BLaER1 treated with 17β-estradiol and CSF1 and Interleukin-3, amounts not matched to agents 10 nM and 100 nM (cell line): ENCODE measurements around the gene SORCS2.

Experiments
- H3K27ac ChIP-seq, 11 experiments: shearing (Covaris generic); formaldehyde crosslinking; 2 replicates each; pipeline ENCODE4 v1.8.1; 2022
- H3K27me3 ChIP-seq, 11 experiments: shearing (Covaris generic); formaldehyde crosslinking; 2 replicates each; pipeline ENCODE4 v1.8.1; 2022
- H3K36me3 ChIP-seq, 11 experiments: shearing (Covaris generic); formaldehyde crosslinking; 2 replicates each; pipeline ENCODE4 v1.8.1; 2022
- H3K4me1 ChIP-seq, 10 experiments: shearing (Covaris generic); formaldehyde crosslinking; 2 replicates each; pipeline ENCODE4 v1.8.1; 2022
- H3K4me2 ChIP-seq, 11 experiments: shearing (Covaris generic); formaldehyde crosslinking; 2 replicates each; pipeline ENCODE4 v1.8.1; 2022
- H3K4me3 ChIP-seq, 10 experiments: shearing (Covaris generic); formaldehyde crosslinking; 2 replicates each; pipeline ENCODE4 v1.8.1; 2022
- H3K9ac ChIP-seq, 11 experiments: shearing (Covaris generic); formaldehyde crosslinking; 2 replicates each; pipeline ENCODE4 v1.8.1; 2022
- H3K9me3 ChIP-seq, 11 experiments: shearing (Covaris generic); formaldehyde crosslinking; replicated peaks in 1 of 11; 2 replicates each; pipeline ENCODE4 v1.8.1; 2022
- H4K20me1 ChIP-seq, 11 experiments: shearing (Covaris generic); formaldehyde crosslinking; 2 replicates each; pipeline ENCODE4 v1.8.1; 2022
- Cebpa-rat ChIP-seq, 11 experiments: shearing (Covaris generic); IDR thresholded peaks; 2 replicates each; pipeline ENCODE4 v1.8.1; 2022

Gene SORCS2

GRCh38 chr4:7427831-7428260 is 235.5 kb downstream of the SORCS2 start:
- Histone ChIP-seq H3K4me1 (peaks cover 7 to 86% (median 46%) of the 10 kb centered on the region in 10 experiments; a peak in 19 of 20 replicates), H3K9me3 (no peaks in the 10 kb centered on the region), H3K27me3 (no peaks in the 10 kb centered on the region), H3K36me3 (no peaks in the 10 kb centered on the region), H3K9ac (no peak overlapping the region), H4K20me1 (peaks cover 0 to 27% (median 0%) of the 10 kb centered on the region in 11 experiments; a peak in 1 of 22 replicates), H3K4me3 (no peak overlapping the region), H3K4me2 (no peak overlapping the region), H3K27ac (no peak overlapping the region)
- TF ChIP-seq Cebpa-rat (IDR thresholded peaks at IDR 0.05) = no peak

- no peak overlapping the region for H3K4me3 ChIP-seq
- H4K20me1 ChIP-seq = peaks cover 0 to 29% (median 0%) of the 10 kb centered on the region in 11 experiments; a peak in 2 of 22 replicates
- no peaks in the 10 kb centered on the region for H3K36me3 ChIP-seq
- TF ChIP-seq Cebpa-rat (IDR thresholded peaks at IDR 0.05) = no peak
- no peaks in the 10 kb centered on the region for H3K9me3 ChIP-seq
- no peak overlapping the region for H3K9ac ChIP-seq
- no peaks in the 10 kb centered on the region for H3K27me3 ChIP-seq
- H3K4me2 ChIP-seq = no peak overlapping the region
- H3K4me1 ChIP-seq = peaks cover 7 to 89% (median 50%) of the 10 kb centered on the region in 10 experiments; a peak in 19 of 20 replicates
- H3K27ac ChIP-seq = no peak overlapping the region
Observed at GRCh38 chr4:7428261-7429068, 236.1 kb downstream of the SORCS2 start.

GRCh38 chr4:7429069-7429416 is 236.7 kb downstream of the SORCS2 start:
- Histone ChIP-seq H3K36me3 (no peaks in the 10 kb centered on the region), H3K27me3 (no peaks in the 10 kb centered on the region), H3K4me3 (no peak overlapping the region), H4K20me1 (peaks cover 0 to 29% (median 0%) of the 10 kb centered on the region in 11 experiments; a peak in 4 of 22 replicates), H3K4me1 (peaks cover 7 to 93% (median 55%) of the 10 kb centered on the region in 10 experiments; a peak in 19 of 20 replicates), H3K9ac (no peak overlapping the region), H3K27ac (no peak overlapping the region), H3K4me2 (peak overlapping the region in 3 of 11 experiments; percentile 55 to 67 (median 59); a peak in 4 of 22 replicates), H3K9me3 (no peaks in the 10 kb centered on the region)
- TF ChIP-seq Cebpa-rat (IDR thresholded peaks at IDR 0.05) = no peak

- Histone ChIP-seq H3K4me2 (peak overlapping the region; percentile 16 to 67 (median 41); a peak in 17 of 22 replicates), H3K4me1 (peaks cover 10 to 97% (median 60%) of the 10 kb centered on the region in 10 experiments; a peak in 19 of 20 replicates), H3K36me3 (no peaks in the 10 kb centered on the region), H3K9ac (0 out of 22 replicates have a peak overlapping the region, but pooled peaks of 1 of the 11 experiments have one; percentile 18), H4K20me1 (peaks cover 0 to 35% (median 0%) of the 10 kb centered on the region in 11 experiments; a peak in 4 of 22 replicates), H3K27me3 (no peaks in the 10 kb centered on the region), H3K27ac (no peak overlapping the region), H3K9me3 (no peaks in the 10 kb centered on the region), H3K4me3 (no peak overlapping the region)
- no peak for TF ChIP-seq Cebpa-rat (IDR thresholded peaks at IDR 0.05)
Observed at GRCh38 chr4:7429601-7430078, 237.3 kb downstream of the SORCS2 start.

GRCh38 chr4:7430368-7430964 is 238.1 kb downstream of the SORCS2 start:
- peaks cover 0 to 35% (median 0%) of the 10 kb centered on the region in 11 experiments; a peak in 4 of 22 replicates for H4K20me1 ChIP-seq
- peaks cover 18 to 98% (median 68%) of the 10 kb centered on the region in 10 experiments; a peak in 19 of 20 replicates for H3K4me1 ChIP-seq
- no peak overlapping the region for H3K27ac ChIP-seq
- no peak overlapping the region for H3K4me3 ChIP-seq
- H3K27me3 ChIP-seq = no peaks in the 10 kb centered on the region
- H3K4me2 ChIP-seq = peak overlapping the region in 2 of 11 experiments; percentile 59 to 67; a peak in 5 of 22 replicates
- H3K9ac ChIP-seq = no peak overlapping the region
- no peak for TF ChIP-seq Cebpa-rat (IDR thresholded peaks at IDR 0.05)
- no peaks in the 10 kb centered on the region for H3K9me3 ChIP-seq
- H3K36me3 ChIP-seq = no peaks in the 10 kb centered on the region

- H3K4me3 ChIP-seq = no peak overlapping the region
- H3K27me3 ChIP-seq = no peaks in the 10 kb centered on the region
- no peak for TF ChIP-seq Cebpa-rat (IDR thresholded peaks at IDR 0.05)
- H3K4me2 ChIP-seq = peak overlapping the region in 4 of 11 experiments; percentile 45 to 84 (median 60); a peak in 5 of 22 replicates
- peaks cover 25 to 98% (median 68%) of the 10 kb centered on the region in 10 experiments; a peak in 19 of 20 replicates for H3K4me1 ChIP-seq
- no peak overlapping the region for H3K9ac ChIP-seq
- no peaks in the 10 kb centered on the region for H3K9me3 ChIP-seq
- no peak overlapping the region for H3K27ac ChIP-seq
- no peaks in the 10 kb centered on the region for H3K36me3 ChIP-seq
- H4K20me1 ChIP-seq = peaks cover 0 to 35% (median 0%) of the 10 kb centered on the region in 11 experiments; a peak in 4 of 22 replicates
Observed at GRCh38 chr4:7430965-7431695, 238.8 kb downstream of the SORCS2 start.

GRCh38 chr4:7431696-7432530 is 239.6 kb downstream of the SORCS2 start:
- no peaks in the 10 kb centered on the region for H3K27me3 ChIP-seq
- no peak overlapping the region for H3K9ac ChIP-seq
- H3K9me3 ChIP-seq = no peaks in the 10 kb centered on the region
- H3K4me1 ChIP-seq = peaks cover 27 to 98% (median 68%) of the 10 kb centered on the region in 10 experiments; a peak in 19 of 20 replicates
- H4K20me1 ChIP-seq = peaks cover 0 to 35% (median 0%) of the 10 kb centered on the region in 11 experiments; a peak in 4 of 22 replicates
- H3K36me3 ChIP-seq = no peaks in the 10 kb centered on the region
- no peak overlapping the region for H3K4me3 ChIP-seq
- no peak overlapping the region for H3K27ac ChIP-seq
- no peak for TF ChIP-seq Cebpa-rat (IDR thresholded peaks at IDR 0.05)
- peak overlapping the region in 4 of 11 experiments; percentile 45 to 84 (median 60); a peak in 7 of 22 replicates for H3K4me2 ChIP-seq
